Measurements from ENCODE around the gene CLDN14. TPM values are rescaled to one million over a fixed set of nuclear protein-coding genes. Genes with fewer than 3 reads are reported as not detected.

Gene CLDN14
- total RNA-seq, 2 experiments from 2014 or later = not detected

- H3K36me3 ChIP-seq (ENCODE audit: insufficient read depth, low read length) = no peaks in the 10 kb centered on the region
- no TSS peak for BruUV-seq (replicated peaks)
- POLR2A ChIA-PET = interaction anchor here (0.7 to 0.8 kb wide), 3 partner anchors 327 to 1381 kb away, joined by 3 to 4 read pairs (median 3); no protein-coding TSS in a partner anchor
Measured at GRCh38 chr21:36436829-36437744, 42.8 kb downstream of the CLDN14 start.

GRCh38 chr21:36434144-36434543 lies 45.8 kb downstream of the CLDN14 start:
- no peak overlapping the region for H3K4me2 ChIP-seq (ENCODE audit: low read length)
- no TSS peak for BruUV-seq (replicated peaks)
- no peak for DNase-seq (ENCODE audit: low spot score)
- H3K9me3 ChIP-seq (ENCODE audit: low read length) = no peaks in the 10 kb centered on the region
- no peak overlapping the region for H3K27ac ChIP-seq (ENCODE audit: low read depth, low read length, poor library complexity, severe bottlenecking)
- no peaks in the 10 kb centered on the region for H3K36me3 ChIP-seq (ENCODE audit: insufficient read depth, low read length)
- TF ChIP-seq EZH2phosphoT487 (IDR thresholded peaks at IDR 0.05; ENCODE audit: borderline replicate concordance, low read depth, low read length) = no peak
- TF ChIP-seq, protein P1, sequence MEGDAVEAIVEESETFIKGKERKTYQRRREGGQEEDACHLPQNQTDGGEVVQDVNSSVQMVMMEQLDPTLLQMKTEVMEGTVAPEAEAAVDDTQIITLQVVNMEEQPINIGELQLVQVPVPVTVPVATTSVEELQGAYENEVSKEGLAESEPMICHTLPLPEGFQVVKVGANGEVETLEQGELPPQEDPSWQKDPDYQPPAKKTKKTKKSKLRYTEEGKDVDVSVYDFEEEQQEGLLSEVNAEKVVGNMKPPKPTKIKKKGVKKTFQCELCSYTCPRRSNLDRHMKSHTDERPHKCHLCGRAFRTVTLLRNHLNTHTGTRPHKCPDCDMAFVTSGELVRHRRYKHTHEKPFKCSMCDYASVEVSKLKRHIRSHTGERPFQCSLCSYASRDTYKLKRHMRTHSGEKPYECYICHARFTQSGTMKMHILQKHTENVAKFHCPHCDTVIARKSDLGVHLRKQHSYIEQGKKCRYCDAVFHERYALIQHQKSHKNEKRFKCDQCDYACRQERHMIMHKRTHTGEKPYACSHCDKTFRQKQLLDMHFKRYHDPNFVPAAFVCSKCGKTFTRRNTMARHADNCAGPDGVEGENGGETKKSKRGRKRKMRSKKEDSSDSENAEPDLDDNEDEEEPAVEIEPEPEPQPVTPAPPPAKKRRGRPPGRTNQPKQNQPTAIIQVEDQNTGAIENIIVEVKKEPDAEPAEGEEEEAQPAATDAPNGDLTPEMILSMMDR (conservative IDR thresholded peaks at IDR 0.05; ENCODE audit: low read length) = no peak
- H4K20me1 ChIP-seq (ENCODE audit: insufficient read depth, low read length) = no peaks in the 10 kb centered on the region
- H3K79me2 ChIP-seq (ENCODE audit: insufficient read depth, low read depth, low read length) = no peaks in the 10 kb centered on the region
- POLR2A ChIA-PET = interaction anchor here (0.7 kb wide), 1 partner anchor 239 kb away, joined by 3 read pairs; no protein-coding TSS in a partner anchor
- CTCF ChIA-PET (ENCODE audit: unreplicated experiment) = no interaction called here
- no peaks in the 10 kb centered on the region for H3K4me1 ChIP-seq (ENCODE audit: insufficient read depth, low read length, poor library complexity, severe bottlenecking)
- H2AFZ ChIP-seq (ENCODE audit: low read length) = no peak overlapping the region
- H3K9me2 ChIP-seq (ENCODE audit: insufficient read depth, low read length) = no peaks in the 10 kb centered on the region
- no peak overlapping the region for H3K4me3 ChIP-seq (ENCODE audit: low read depth, low read length, poor library complexity, severe bottlenecking)
- intact Hi-C loops (cut with micrococcal nuclease; ENCODE audit: unreplicated experiment) = no loop called here

More at GRCh38 chr21:36436829-36437744, 42.8 kb downstream of the CLDN14 start:
- H3K4me1 ChIP-seq (ENCODE audit: insufficient read depth, low read length, poor library complexity, severe bottlenecking) = no peaks in the 10 kb centered on the region
- H3K9me3 ChIP-seq (ENCODE audit: low read length) = no peaks in the 10 kb centered on the region
- H2AFZ ChIP-seq (ENCODE audit: low read length) = no peak overlapping the region
- no peaks in the 10 kb centered on the region for H3K9me2 ChIP-seq (ENCODE audit: insufficient read depth, low read length)
- H3K4me3 ChIP-seq (ENCODE audit: low read depth, low read length, poor library complexity, severe bottlenecking) = no peak overlapping the region
- H3K27ac ChIP-seq (ENCODE audit: low read depth, low read length, poor library complexity, severe bottlenecking) = no peak overlapping the region
- no peak for DNase-seq (ENCODE audit: low spot score)
- no peaks in the 10 kb centered on the region for H4K20me1 ChIP-seq (ENCODE audit: insufficient read depth, low read length)
- TF ChIP-seq, protein P1 (conservative IDR thresholded peaks at IDR 0.05; ENCODE audit: low read length) = no peak
- TF ChIP-seq EZH2phosphoT487 (IDR thresholded peaks at IDR 0.05; ENCODE audit: borderline replicate concordance, low read depth, low read length) = no peak
- no peak overlapping the region for H3K4me2 ChIP-seq (ENCODE audit: low read length)
- no peaks in the 10 kb centered on the region for H3K79me2 ChIP-seq (ENCODE audit: insufficient read depth, low read depth, low read length)
- intact Hi-C loops (cut with micrococcal nuclease; ENCODE audit: unreplicated experiment) = no loop called here
- CTCF ChIA-PET (ENCODE audit: unreplicated experiment) = no interaction called here
